T-cell (primary cell): ENCODE data around the gene KCTD6. TPM values are rescaled to one million over a fixed set of nuclear protein-coding genes. Genes with fewer than 3 reads are reported as not detected.
A peak's percentile ranks its signal among the peaks of the same experiment; 100 is the strongest.

Source experiments
- ATAC-seq, 4 experiments: fragments of 200-7000 bp in 3 of 4; fragments of 150-1000 bp in 1 of 4; cut with Tn5 transposase; replicated peaks in 1 of 4; 1 replicate in 3 of 4; 2 replicates in 1 of 4; pipeline ENCODE4 v1.10.0; 2021; ENCODE audit warnings: moderate library complexity in 3 of 4, mild to moderate bottlenecking in 2 of 4, moderate number of reproducible peaks in 1 of 4
- CTCF ChIA-PET, 2 donors: fragments of 300-600 bp; sonication (Branson Sonifier 250); formaldehyde crosslinking; loops; one replicate each; lab custom pipeline; 2022; ENCODE audit warnings: antibody characterized with exemption in 2 of 2; lab: Charles Lee
- POLR2A ChIA-PET, 2 donors: fragments of 300-600 bp; sonication (Branson Sonifier 250); formaldehyde crosslinking; loops; one replicate each; lab custom pipeline; 2022; ENCODE audit warnings: antibody characterized with exemption in 2 of 2; lab: Charles Lee
- DNase-seq, 35 experiments: peaks; one replicate each; pipeline versions ENCODE4 v3.0.0 to v3.0.0-alpha.2; 2013 to 2023
- H3K27ac ChIP-seq: one replicate; pipeline ENCODE4 v1.5.1; 2013; ENCODE audit warnings: low read length
- H3K27me3 ChIP-seq, 2 experiments: replicated peaks in 1 of 2; 1 replicate in 1 of 2; 2 replicates in 1 of 2; pipeline versions ENCODE4 v1.6.1 to v1.7.0; 2013; ENCODE audit warnings: low read length in 1 of 2, mixed read lengths in 1 of 2; ENCODE audit not compliant: control insufficient read depth in 2 of 2, insufficient read depth in 2 of 2; ENCODE audit errors: extremely low read depth in 1 of 2
- H3K36me3 ChIP-seq, 2 donors: 1 replicate in 1 of 2; 2 replicates in 1 of 2; pipeline versions ENCODE4 v1.6.1 to v1.7.0; 2013; ENCODE audit warnings: low read length in 1 of 2; ENCODE audit not compliant: control insufficient read depth in 2 of 2, insufficient read depth in 1 of 2; ENCODE audit errors: extremely low read depth in 1 of 2
- H3K4me1 ChIP-seq, 2 experiments: 1 replicate in 1 of 2; 2 replicates in 1 of 2; pipeline versions ENCODE4 v1.6.1 to v1.7.0; 2013; ENCODE audit warnings: low read length in 2 of 2, mixed read lengths in 1 of 2; ENCODE audit not compliant: insufficient read depth in 2 of 2, control insufficient read depth in 1 of 2; ENCODE audit errors: extremely low read depth in 1 of 2
- H3K4me3 ChIP-seq, 2 donors: 1 replicate in 1 of 2; 2 replicates in 1 of 2; pipeline versions ENCODE4 v1.5.1 to v1.7.0; 2013; ENCODE audit warnings: mild to moderate bottlenecking in 2 of 2, low read length in 1 of 2, moderate library complexity in 1 of 2; ENCODE audit not compliant: control insufficient read depth in 1 of 2; ENCODE audit errors: extremely low read depth in 1 of 2
- H3K9me3 ChIP-seq: 2 replicates; pipeline ENCODE4 v1.7.0; 2013
- H3K27ac Mint-ChIP-seq, 2 donors: one replicate each; pipeline ENCODE4 v1.8.0; 2020 to 2021; ENCODE audit warnings: mild to moderate bottlenecking in 2 of 2, mixed read lengths in 2 of 2
- H3K27me3 Mint-ChIP-seq, 2 donors: one replicate each; pipeline ENCODE4 v1.8.0; 2021 to 2022; ENCODE audit warnings: mixed read lengths in 2 of 2
- H3K36me3 Mint-ChIP-seq: one replicate; pipeline ENCODE4 v1.8.0; 2021; ENCODE audit warnings: mixed read lengths
- H3K4me1 Mint-ChIP-seq, 3 donors: one replicate each; pipeline ENCODE4 v1.8.0; 2020 to 2022; ENCODE audit warnings: mixed read lengths in 3 of 3, mild to moderate bottlenecking in 1 of 3
- H3K4me3 Mint-ChIP-seq, 3 donors: one replicate each; pipeline ENCODE4 v1.8.0; 2020 to 2022; ENCODE audit warnings: mild to moderate bottlenecking in 3 of 3, mixed read lengths in 3 of 3, moderate library complexity in 3 of 3
- H3K9me3 Mint-ChIP-seq, 3 donors: one replicate each; pipeline ENCODE4 v1.8.0; 2020 to 2022; ENCODE audit warnings: mixed read lengths in 3 of 3
- WGBS: methylation state at CpG from one replicate; pipeline ENCODE4 v1.1.5; 2013; ENCODE audit warnings: missing lambda C conversion rate; ENCODE audit not compliant: insufficient coverage; 5-methylcytosine and 5-hydroxymethylcytosine counted together
- total RNA-seq, 35 experiments: library from RNA in 6 of 35; stranded (reverse) in 6 of 35; fragments of 120-200 nt in 1 of 35; gene quantifications; one replicate each; pipeline versions ENCODE4 v1.2.1 to v1.2.4 and lab custom pipeline; 2013 to 2026

KCTD6 gene
- total RNA-seq, 5 donors from 2014 or later (not counting 1 experiment from before 2014, with no cell fraction given) = 6.6 to 9.4 (median 7.8) TPM

GRCh38 chr3:58464866-58465265 is 27.0 kb upstream of the KCTD6 start:
- ChIA-PET CTCF (no interaction called here), POLR2A (no interaction called here)
- no peaks in the 10 kb centered on the region for H3K9me3 ChIP-seq
- Mint-ChIP-seq H3K4me1 (peaks cover 4 to 10% (median 9%) of the 10 kb centered on the region in 3 donors), H3K27me3 (no peaks in the 10 kb centered on the region), H3K36me3 (no peaks in the 10 kb centered on the region), H3K4me3 (no peak overlapping the region), H3K9me3 (no peaks in the 10 kb centered on the region), H3K27ac (no peak overlapping the region)
- ATAC-seq (no peak), DNase-seq (no peak)
- H3K27me3 ChIP-seq = no peaks in the 10 kb centered on the region
- H3K4me1 ChIP-seq = peaks cover 0 to 8% of the 10 kb centered on the region in 2 experiments
- WGBS = no CpG with 5 or more reads among the region's 3 CpGs
- no peaks in the 10 kb centered on the region for H3K36me3 ChIP-seq
- H3K4me3 ChIP-seq = no peak overlapping the region
- no peak overlapping the region for H3K27ac ChIP-seq

- CTCF ChIA-PET = no interaction called here
- WGBS = 100% methylated on average over 4 of the region's 4 CpGs
- Mint-ChIP-seq H3K4me1 (peaks cover 8 to 27% (median 26%) of the 10 kb centered on the region in 3 donors), H3K27me3 (no peaks in the 10 kb centered on the region), H3K9me3 (no peaks in the 10 kb centered on the region), H3K36me3 (no peaks in the 10 kb centered on the region), H3K4me3 (no peak overlapping the region), H3K27ac (no peak overlapping the region)
- no peak overlapping the region for H3K4me3 ChIP-seq
- no peaks in the 10 kb centered on the region for H3K27me3 ChIP-seq
- ATAC-seq (no peak), DNase-seq (no peak)
- H3K9me3 ChIP-seq = no peaks in the 10 kb centered on the region
- POLR2A ChIA-PET = no interaction called here
- no peaks in the 10 kb centered on the region for H3K36me3 ChIP-seq
- no peak overlapping the region for H3K27ac ChIP-seq
- H3K4me1 ChIP-seq = peaks cover 0 to 30% of the 10 kb centered on the region in 2 experiments
These were observed 24.9 kb upstream of the KCTD6 start for GRCh38 chr3:58466899-58467563.

GRCh38 chr3:58469096-58469495 is 22.8 kb upstream of the KCTD6 start:
- ChIA-PET POLR2A (no interaction called here), CTCF (interaction anchor here in 1 of 2 donors (0.6 kb wide), 1 partner anchor 1321 kb away, joined by 6 read pairs; no protein-coding TSS in a partner anchor)
- H3K27me3 ChIP-seq = no peaks in the 10 kb centered on the region
- no peaks in the 10 kb centered on the region for H3K27me3 Mint-ChIP-seq
- no peaks in the 10 kb centered on the region for H3K9me3 Mint-ChIP-seq
- no CpG with 5 or more reads among the region's 4 CpGs for WGBS
- ATAC-seq = no peak
- no peaks in the 10 kb centered on the region for H3K9me3 ChIP-seq
- H3K4me1 ChIP-seq = peaks cover 0 to 27% of the 10 kb centered on the region in 2 experiments
- no peak overlapping the region for H3K4me3 Mint-ChIP-seq
- H3K27ac Mint-ChIP-seq = no peak overlapping the region
- no peak overlapping the region for H3K4me3 ChIP-seq
- H3K27ac ChIP-seq = no peak overlapping the region
- H3K4me1 Mint-ChIP-seq = peaks cover 13 to 32% (median 28%) of the 10 kb centered on the region in 3 donors
- H3K36me3 Mint-ChIP-seq = no peaks in the 10 kb centered on the region
- no peak for DNase-seq
- H3K36me3 ChIP-seq = no peaks in the 10 kb centered on the region

GRCh38 chr3:58470363-58471024 is 21.4 kb upstream of the KCTD6 start:
- Histone ChIP-seq H3K4me1 (peaks cover 0 to 27% of the 10 kb centered on the region in 2 experiments), H3K4me3 (no peak overlapping the region), H3K36me3 (no peaks in the 10 kb centered on the region), H3K27me3 (no peaks in the 10 kb centered on the region), H3K27ac (peak overlapping the region; percentile 27), H3K9me3 (no peaks in the 10 kb centered on the region)
- Mint-ChIP-seq H3K27ac (peak overlapping the region; percentile 89 to 93), H3K4me1 (peaks cover 20 to 42% (median 41%) of the 10 kb centered on the region in 3 donors), H3K27me3 (no peaks in the 10 kb centered on the region), H3K9me3 (no peaks in the 10 kb centered on the region), H3K4me3 (no peak overlapping the region), H3K36me3 (no peaks in the 10 kb centered on the region)
- CTCF ChIA-PET = interaction anchor here in 1 of 2 donors (1.0 kb wide), 1 partner anchor 146 kb away, joined by 3 read pairs; no protein-coding TSS in a partner anchor
- DNase-seq (no peak), ATAC-seq (no peak)
- 92% methylated on average over 5 of the region's 12 CpGs for WGBS
- POLR2A ChIA-PET = interaction anchor here in 1 of 2 donors (0.6 kb wide), 1 partner anchor 25 kb away, joined by 6 read pairs; no protein-coding TSS in a partner anchor

- H3K27me3 Mint-ChIP-seq = no peaks in the 10 kb centered on the region
- WGBS = 89% methylated on average over 1 of the region's 10 CpGs
- H3K9me3 ChIP-seq = no peaks in the 10 kb centered on the region
- no peaks in the 10 kb centered on the region for H3K27me3 ChIP-seq
- DNase-seq (peak in 21 of 35 experiments; percentile 3 to 57 (median 24)), ATAC-seq (peak; percentile 75 to 99 (median 93))
- POLR2A ChIA-PET = interaction anchor here in 1 of 2 donors (0.6 kb wide), 1 partner anchor 24 kb away, joined by 6 read pairs; no protein-coding TSS in a partner anchor
- peak overlapping the region in 2 of 3 donors; percentile 25 to 37 for H3K4me3 Mint-ChIP-seq
- peaks cover 20 to 42% (median 41%) of the 10 kb centered on the region in 3 donors for H3K4me1 Mint-ChIP-seq
- no peaks in the 10 kb centered on the region for H3K9me3 Mint-ChIP-seq
- no peaks in the 10 kb centered on the region for H3K36me3 ChIP-seq
- peaks cover 0 to 27% of the 10 kb centered on the region in 2 experiments for H3K4me1 ChIP-seq
- peak overlapping the region; percentile 27 for H3K27ac ChIP-seq
- H3K27ac Mint-ChIP-seq = peak overlapping the region; percentile 89 to 93
- no peaks in the 10 kb centered on the region for H3K36me3 Mint-ChIP-seq
- H3K4me3 ChIP-seq = no peak overlapping the region
- CTCF ChIA-PET = interaction anchor here (1.0 to 1.4 kb wide), 2 partner anchors 8 to 147 kb away, joined by 3 to 4 read pairs; no protein-coding TSS in a partner anchor
These were observed 20.6 kb upstream of the KCTD6 start for GRCh38 chr3:58471025-58471887.

GRCh38 chr3:58473275-58473674 is 18.6 kb upstream of the KCTD6 start:
- Histone ChIP-seq H3K4me1 (peaks cover 0 to 27% of the 10 kb centered on the region in 2 experiments), H3K36me3 (no peaks in the 10 kb centered on the region), H3K9me3 (no peaks in the 10 kb centered on the region), H3K4me3 (no peak overlapping the region), H3K27ac (no peak overlapping the region), H3K27me3 (no peaks in the 10 kb centered on the region)
- no CpG with 5 or more reads among the region's 1 CpG for WGBS
- ChIA-PET POLR2A (no interaction called here), CTCF (no interaction called here)
- H3K27ac Mint-ChIP-seq = peak overlapping the region; percentile 61 to 85
- H3K4me1 Mint-ChIP-seq = peaks cover 20 to 42% (median 41%) of the 10 kb centered on the region in 3 donors
- H3K4me3 Mint-ChIP-seq = no peak overlapping the region
- DNase-seq = no peak
- no peaks in the 10 kb centered on the region for H3K36me3 Mint-ChIP-seq
- no peaks in the 10 kb centered on the region for H3K9me3 Mint-ChIP-seq
- no peak for ATAC-seq
- no peaks in the 10 kb centered on the region for H3K27me3 Mint-ChIP-seq
